SU-DHL-6 (cell line): ENCODE measurements around the gene KRTAP10-4.

Experiments used
- H2AFZ ChIP-seq: fragments of 200-600 bp; sonication (generic); 2 replicates; pipeline ENCODE4 v1.6.1; 2014; ENCODE audit warnings: low read depth, mild to moderate bottlenecking, moderate library complexity, mixed read lengths, antibody characterized with exemption, low read length; ENCODE audit not compliant: severe bottlenecking
- H3F3A ChIP-seq: fragments of 200-600 bp; shearing (Covaris generic); 2 replicates; pipeline ENCODE4 v1.6.0; 2016; ENCODE audit warnings: antibody characterized with exemption, mild to moderate bottlenecking; ENCODE audit not compliant: insufficient read depth
- H3K27ac ChIP-seq: fragments of 200-600 bp; sonication (generic); 2 replicates; pipeline ENCODE4 v1.5.1; 2016; ENCODE audit warnings: low read depth, mild to moderate bottlenecking, low read length, moderate library complexity, mixed read lengths
- H3K27me3 ChIP-seq: fragments of 200-600 bp; sonication (generic), shearing (Covaris generic); 2 replicates; pipeline ENCODE4 v1.6.0; 2014; ENCODE audit warnings: mild to moderate bottlenecking, low read length
- H3K36me3 ChIP-seq: fragments of 200-600 bp; sonication (generic); 2 replicates; pipeline ENCODE4 v1.6.1; 2014; ENCODE audit warnings: mild to moderate bottlenecking, low read length, mixed read lengths
- H3K4me2 ChIP-seq: fragments of 300-600, 200-600 bp; shearing (Covaris generic), sonication (generic); 2 replicates; pipeline ENCODE4 v1.6.0; 2014; ENCODE audit warnings: low read length, low read depth, mild to moderate bottlenecking; ENCODE audit not compliant: poor library complexity, severe bottlenecking
- H3K4me3 ChIP-seq: fragments of 200-600 bp; sonication (generic); 2 replicates; pipeline ENCODE4 v1.5.1; 2014; ENCODE audit warnings: antibody characterized with exemption, low read length, mild to moderate bottlenecking, mixed read lengths; ENCODE audit not compliant: insufficient read depth, poor library complexity, severe bottlenecking
- H3K79me2 ChIP-seq: fragments of 200-600 bp; sonication (generic); 2 replicates; pipeline ENCODE4 v1.6.1; 2014; ENCODE audit warnings: mild to moderate bottlenecking, low read length, moderate library complexity; ENCODE audit not compliant: insufficient read depth
- H3K9ac ChIP-seq: fragments of 200-600 bp; sonication (generic); 2 replicates; pipeline ENCODE4 v1.7.0; 2014; ENCODE audit warnings: mild to moderate bottlenecking, low read length
- H3K9me2 ChIP-seq: fragments of 200-600 bp; sonication (generic); replicated peaks from 2 replicates; pipeline ENCODE4 v1.6.1; 2014; ENCODE audit warnings: low read length; ENCODE audit not compliant: insufficient read depth
- H3K9me3 ChIP-seq: fragments of 200-600 bp; sonication (generic); 2 replicates; pipeline ENCODE4 v1.6.1; 2014; ENCODE audit warnings: low read length, mixed read lengths; ENCODE audit not compliant: insufficient read depth
- H4K20me1 ChIP-seq: fragments of 200-600 bp; sonication (generic); 2 replicates; pipeline ENCODE4 v1.6.1; 2014; ENCODE audit warnings: low read depth, mild to moderate bottlenecking, antibody characterized with exemption, low read length, moderate library complexity, mixed read lengths
- CTCF ChIP-seq: fragments of 200-600 bp; sonication (generic); IDR thresholded peaks from one replicate; pipeline ENCODE4 v1.5.1; 2017; ENCODE audit warnings: antibody characterized with exemption, mild to moderate bottlenecking, low read length, moderate library complexity; ENCODE audit not compliant: insufficient read depth, poor library complexity, severe bottlenecking
- EZH2phosphoT487 ChIP-seq: fragments of 200-600 bp; sonication (generic), shearing (Covaris generic); conservative IDR thresholded peaks from 2 replicates; pipeline ENCODE4 v1.6.1; 2018; ENCODE audit warnings: mild to moderate bottlenecking, antibody characterized with exemption, low read length, moderate library complexity, mixed read lengths

KRTAP10-4 gene

GRCh38 chr21:44530221-44530902 lies 43.2 kb upstream of the KRTAP10-4 start:
- Histone ChIP-seq H4K20me1 (no peaks in the 10 kb centered on the region), H3K36me3 (no peaks in the 10 kb centered on the region), H3K9me3 (no peaks in the 10 kb centered on the region), H3K27ac (no peak overlapping the region), H3K4me3 (no peak overlapping the region), H3F3A (no peaks in the 10 kb centered on the region), H3K79me2 (no peaks in the 10 kb centered on the region), H3K27me3 (no peaks in the 10 kb centered on the region), H3K9me2 (no peaks in the 10 kb centered on the region), H2AFZ (no peak overlapping the region), H3K4me2 (no peak overlapping the region), H3K9ac (no peak overlapping the region)
- no peak for TF ChIP-seq CTCF
- no peak for TF ChIP-seq EZH2phosphoT487

- TF ChIP-seq EZH2phosphoT487 = no peak
- no peak for TF ChIP-seq CTCF
- H3K27me3 ChIP-seq = no peaks in the 10 kb centered on the region
- no peaks in the 10 kb centered on the region for H3K9me3 ChIP-seq
Measured at GRCh38 chr21:44530903-44531605, 42.5 kb upstream of the KRTAP10-4 start.

GRCh38 chr21:44531606-44532564 lies 41.6 kb upstream of the KRTAP10-4 start:
- Histone ChIP-seq H4K20me1 (no peaks in the 10 kb centered on the region), H3F3A (no peaks in the 10 kb centered on the region), H3K9me2 (no peaks in the 10 kb centered on the region), H3K36me3 (no peaks in the 10 kb centered on the region), H3K9me3 (no peaks in the 10 kb centered on the region), H3K79me2 (no peaks in the 10 kb centered on the region), H3K4me3 (no peak overlapping the region), H3K27ac (no peak overlapping the region), H3K9ac (no peak overlapping the region), H2AFZ (no peak overlapping the region), H3K27me3 (no peaks in the 10 kb centered on the region), H3K4me2 (no peak overlapping the region)
- TF ChIP-seq EZH2phosphoT487 (no peak), CTCF (no peak)

More at GRCh38 chr21:44530903-44531605, 42.5 kb upstream of the KRTAP10-4 start:
- H3K4me2 ChIP-seq = no peak overlapping the region
- no peak overlapping the region for H3K27ac ChIP-seq
- H3K4me3 ChIP-seq = no peak overlapping the region
- H4K20me1 ChIP-seq = no peaks in the 10 kb centered on the region
- no peaks in the 10 kb centered on the region for H3F3A ChIP-seq
- no peak overlapping the region for H3K9ac ChIP-seq
- H3K36me3 ChIP-seq = no peaks in the 10 kb centered on the region
- H3K9me2 ChIP-seq = no peaks in the 10 kb centered on the region
- no peaks in the 10 kb centered on the region for H3K79me2 ChIP-seq
- no peak overlapping the region for H2AFZ ChIP-seq
